ENCODE data around the gene TMTC2.

Gene TMTC2

GRCh38 chr12:82650627-82651337 is 35.9 kb upstream of the TMTC2 start:
- Histone ChIP-seq H3F3A (ENCODE audit: insufficient read depth, low read length) (no peaks in the 10 kb centered on the region), H3K4me1 (ENCODE audit: insufficient read depth, low read length, severe bottlenecking) (no peaks in the 10 kb centered on the region), H3K36me3 (ENCODE audit: insufficient read depth, low read length) (no peaks in the 10 kb centered on the region), H3K4me3 (ENCODE audit: low read depth, low read length, poor library complexity, severe bottlenecking) (no peak overlapping the region), H3K79me2 (ENCODE audit: insufficient read depth, low read length) (no peaks in the 10 kb centered on the region), H3K9ac (ENCODE audit: low read length) (no peak overlapping the region), H3K27me3 (ENCODE audit: insufficient read depth, low read length) (no peaks in the 10 kb centered on the region), H3K9me2 (ENCODE audit: low read depth, low read length) (no peaks in the 10 kb centered on the region), H2AFZ (ENCODE audit: low read length) (no peak overlapping the region), H3K4me2 (ENCODE audit: low read length) (no peak overlapping the region), H3K27ac (ENCODE audit: low read depth, low read length, poor library complexity, severe bottlenecking) (no peak overlapping the region), H4K20me1 (ENCODE audit: insufficient read depth, low read length) (no peaks in the 10 kb centered on the region), H3K9me3 (ENCODE audit: low read length) (no peaks in the 10 kb centered on the region)
- TF ChIP-seq CTCF (IDR thresholded peaks at IDR 0.05; ENCODE audit: low read length): no peak
- TF ChIP-seq EZH2 (IDR thresholded peaks at IDR 0.05; ENCODE audit: borderline replicate concordance, low read length): no peak

- H3K4me2 ChIP-seq (ENCODE audit: low read length): no peak overlapping the region
- TF ChIP-seq CTCF (IDR thresholded peaks at IDR 0.05; ENCODE audit: low read length): no peak
- no peak for TF ChIP-seq EZH2 (IDR thresholded peaks at IDR 0.05; ENCODE audit: borderline replicate concordance, low read length)
These were observed 35.2 kb upstream of the TMTC2 start for GRCh38 chr12:82651489-82651888.

GRCh38 chr12:82652071-82652470 is 34.6 kb upstream of the TMTC2 start:
- Histone ChIP-seq H3K36me3 (ENCODE audit: insufficient read depth, low read length) (no peaks in the 10 kb centered on the region), H3F3A (ENCODE audit: insufficient read depth, low read length) (no peaks in the 10 kb centered on the region), H4K20me1 (ENCODE audit: insufficient read depth, low read length) (no peaks in the 10 kb centered on the region), H2AFZ (ENCODE audit: low read length) (no peak overlapping the region), H3K4me1 (ENCODE audit: insufficient read depth, low read length, severe bottlenecking) (no peaks in the 10 kb centered on the region), H3K9me3 (ENCODE audit: low read length) (no peaks in the 10 kb centered on the region), H3K79me2 (ENCODE audit: insufficient read depth, low read length) (no peaks in the 10 kb centered on the region), H3K9me2 (ENCODE audit: low read depth, low read length) (no peaks in the 10 kb centered on the region), H3K4me2 (ENCODE audit: low read length) (no peak overlapping the region), H3K27ac (ENCODE audit: low read depth, low read length, poor library complexity, severe bottlenecking) (no peak overlapping the region), H3K4me3 (ENCODE audit: low read depth, low read length, poor library complexity, severe bottlenecking) (no peak overlapping the region), H3K27me3 (ENCODE audit: insufficient read depth, low read length) (no peaks in the 10 kb centered on the region), H3K9ac (ENCODE audit: low read length) (no peak overlapping the region)
- TF ChIP-seq EZH2 (IDR thresholded peaks at IDR 0.05; ENCODE audit: borderline replicate concordance, low read length): no peak
- no peak for TF ChIP-seq CTCF (IDR thresholded peaks at IDR 0.05; ENCODE audit: low read length)

More at GRCh38 chr12:82651489-82651888, 35.2 kb upstream of the TMTC2 start:
- no peak overlapping the region for H3K9ac ChIP-seq (ENCODE audit: low read length)
- no peak overlapping the region for H3K27ac ChIP-seq (ENCODE audit: low read depth, low read length, poor library complexity, severe bottlenecking)
- H2AFZ ChIP-seq (ENCODE audit: low read length): no peak overlapping the region
- no peaks in the 10 kb centered on the region for H3K9me3 ChIP-seq (ENCODE audit: low read length)
- H3K79me2 ChIP-seq (ENCODE audit: insufficient read depth, low read length): no peaks in the 10 kb centered on the region
- H3F3A ChIP-seq (ENCODE audit: insufficient read depth, low read length): no peaks in the 10 kb centered on the region
- no peak overlapping the region for H3K4me3 ChIP-seq (ENCODE audit: low read depth, low read length, poor library complexity, severe bottlenecking)
- H3K36me3 ChIP-seq (ENCODE audit: insufficient read depth, low read length): no peaks in the 10 kb centered on the region
- H3K27me3 ChIP-seq (ENCODE audit: insufficient read depth, low read length): no peaks in the 10 kb centered on the region
- no peaks in the 10 kb centered on the region for H3K9me2 ChIP-seq (ENCODE audit: low read depth, low read length)
- no peaks in the 10 kb centered on the region for H4K20me1 ChIP-seq (ENCODE audit: insufficient read depth, low read length)
- H3K4me1 ChIP-seq (ENCODE audit: insufficient read depth, low read length, severe bottlenecking): no peaks in the 10 kb centered on the region
